GM18498 (cell line): ENCODE measurements around the gene CERKL.

Source experiments
- ATAC-seq: cut with Tn5 transposase; IDR thresholded peaks from one replicate; pipeline ENCODE4 v1.9.1; 2021; ENCODE audit warnings: mild to moderate bottlenecking, moderate library complexity; ENCODE audit not compliant: unreplicated experiment

CERKL gene

GRCh38 chr2:181578829-181579228 lies 78.1 kb downstream of the CERKL start:
- ATAC-seq, result no peak

GRCh38 chr2:181576431-181576830 lies 80.5 kb downstream of the CERKL start:
- no peak for ATAC-seq

- ATAC-seq, result no peak
These were observed 81.3 kb downstream of the CERKL start for GRCh38 chr2:181575650-181576025.

GRCh38 chr2:181575024-181575649 lies 81.8 kb downstream of the CERKL start:
- no peak for ATAC-seq

- ATAC-seq, result no peak
These were observed 82.6 kb downstream of the CERKL start for GRCh38 chr2:181574321-181574720.

GRCh38 chr2:181573140-181573736 lies 83.7 kb downstream of the CERKL start:
- ATAC-seq, result no peak

- ATAC-seq, result no peak
These were observed 85.9 kb downstream of the CERKL start for GRCh38 chr2:181570833-181571661.

GRCh38 chr2:181570059-181570458 lies 86.8 kb downstream of the CERKL start:
- no peak for ATAC-seq

GRCh38 chr2:181566334-181567032 lies 90.4 kb downstream of the CERKL start:
- ATAC-seq, result no peak

GRCh38 chr2:181563101-181563692 lies 93.7 kb downstream of the CERKL start:
- no peak for ATAC-seq

GRCh38 chr2:181558371-181558770 lies 98.5 kb downstream of the CERKL start:
- no peak for ATAC-seq

GRCh38 chr2:181554061-181554830 lies 102.7 kb downstream of the CERKL start:
- no peak for ATAC-seq

GRCh38 chr2:181553244-181553643 lies 103.7 kb downstream of the CERKL start:
- ATAC-seq, result no peak

GRCh38 chr2:181552808-181553207 lies 104.1 kb downstream of the CERKL start:
- ATAC-seq, result no peak

- no peak for ATAC-seq
These were observed 110.8 kb downstream of the CERKL start for GRCh38 chr2:181546086-181546485.

- no peak for ATAC-seq
These were observed 114.7 kb downstream of the CERKL start for GRCh38 chr2:181542170-181542569.

GRCh38 chr2:181540421-181540820 lies 116.5 kb downstream of the CERKL start:
- ATAC-seq, result no peak

- no peak for ATAC-seq
These were observed 120.2 kb downstream of the CERKL start for GRCh38 chr2:181536730-181537129.

GRCh38 chr2:181528441-181528840 lies 128.5 kb downstream of the CERKL start:
- no peak for ATAC-seq

GRCh38 chr2:181527058-181527457 lies 129.8 kb downstream of the CERKL start:
- no peak for ATAC-seq
